IPS-18a (cell line): ENCODE results near the gene RPS6KA1.

ENCODE experiments used
- H3K27ac ChIP-seq: one replicate; pipeline ENCODE4 v1.5.1; 2013; ENCODE audit warnings: low read length
- H3K27me3 ChIP-seq: one replicate; pipeline ENCODE4 v1.6.1; 2013; ENCODE audit warnings: mild to moderate bottlenecking, low read length; ENCODE audit not compliant: control insufficient read depth, insufficient read depth
- H3K36me3 ChIP-seq: one replicate; pipeline ENCODE4 v1.6.1; 2013; ENCODE audit warnings: low read depth, low read length; ENCODE audit not compliant: control insufficient read depth
- H3K4me1 ChIP-seq: one replicate; pipeline ENCODE4 v1.6.1; 2013; ENCODE audit warnings: low read depth, low read length; ENCODE audit not compliant: control insufficient read depth
- H3K4me3 ChIP-seq: one replicate; pipeline ENCODE4 v1.5.1; 2013; ENCODE audit warnings: low read length
- H3K9ac ChIP-seq: one replicate; pipeline ENCODE4 v1.6.1; 2013; ENCODE audit warnings: mild to moderate bottlenecking, low read length, moderate library complexity
- H3K9me3 ChIP-seq: one replicate; pipeline ENCODE4 v1.6.1; 2013; ENCODE audit warnings: low read depth, low read length; ENCODE audit not compliant: control insufficient read depth

The RPS6KA1 gene

GRCh38 chr1:26557008-26557407 is 27.4 kb downstream of the RPS6KA1 start:
- Histone ChIP-seq H3K27ac (no peak overlapping the region), H3K4me3 (no peak overlapping the region), H3K4me1 (no peaks in the 10 kb centered on the region), H3K9me3 (no peaks in the 10 kb centered on the region), H3K27me3 (no peaks in the 10 kb centered on the region), H3K9ac (no peak overlapping the region), H3K36me3 (peaks cover 21% of the 10 kb centered on the region)

GRCh38 chr1:26558685-26559048 is 29.1 kb downstream of the RPS6KA1 start:
- H3K4me3 ChIP-seq = no peak overlapping the region
- no peaks in the 10 kb centered on the region for H3K4me1 ChIP-seq
- H3K9ac ChIP-seq = no peak overlapping the region
- H3K27me3 ChIP-seq = no peaks in the 10 kb centered on the region
- H3K36me3 ChIP-seq = peaks cover 17% of the 10 kb centered on the region
- H3K27ac ChIP-seq = no peak overlapping the region
- no peaks in the 10 kb centered on the region for H3K9me3 ChIP-seq

- Histone ChIP-seq H3K9ac (no peak overlapping the region), H3K27me3 (no peaks in the 10 kb centered on the region), H3K36me3 (peaks cover 10% of the 10 kb centered on the region), H3K4me1 (no peaks in the 10 kb centered on the region), H3K4me3 (no peak overlapping the region), H3K27ac (no peak overlapping the region), H3K9me3 (no peaks in the 10 kb centered on the region)
These were observed 30.8 kb downstream of the RPS6KA1 start for GRCh38 chr1:26560403-26560780.

GRCh38 chr1:26570287-26570686 is 40.7 kb downstream of the RPS6KA1 start:
- no peak overlapping the region for H3K4me3 ChIP-seq
- H3K27ac ChIP-seq = no peak overlapping the region
- H3K36me3 ChIP-seq = peaks cover 13% of the 10 kb centered on the region
- H3K27me3 ChIP-seq = no peaks in the 10 kb centered on the region
- H3K4me1 ChIP-seq = no peaks in the 10 kb centered on the region
- no peaks in the 10 kb centered on the region for H3K9me3 ChIP-seq
- H3K9ac ChIP-seq = no peak overlapping the region

- no peak overlapping the region for H3K9ac ChIP-seq
- H3K36me3 ChIP-seq = peaks cover 13% of the 10 kb centered on the region
- H3K4me1 ChIP-seq = no peaks in the 10 kb centered on the region
These were observed 41.8 kb downstream of the RPS6KA1 start for GRCh38 chr1:26571381-26571780.

GRCh38 chr1:26574018-26574417 is 44.5 kb downstream of the RPS6KA1 start:
- no peak overlapping the region for H3K9ac ChIP-seq
- no peak overlapping the region for H3K27ac ChIP-seq
- H3K36me3 ChIP-seq = peaks cover 13% of the 10 kb centered on the region

More at GRCh38 chr1:26571381-26571780, 41.8 kb downstream of the RPS6KA1 start:
- no peaks in the 10 kb centered on the region for H3K27me3 ChIP-seq
- no peak overlapping the region for H3K27ac ChIP-seq
- no peaks in the 10 kb centered on the region for H3K9me3 ChIP-seq
- H3K4me3 ChIP-seq = no peak overlapping the region

GRCh38 chr1:26574719-26575251 is 45.2 kb downstream of the RPS6KA1 start:
- H3K4me3 ChIP-seq = no peak overlapping the region
- no peak overlapping the region for H3K27ac ChIP-seq
- H3K9me3 ChIP-seq = no peaks in the 10 kb centered on the region
- H3K36me3 ChIP-seq = peaks cover 13% of the 10 kb centered on the region
- H3K9ac ChIP-seq = no peak overlapping the region
- H3K4me1 ChIP-seq = no peaks in the 10 kb centered on the region
- no peaks in the 10 kb centered on the region for H3K27me3 ChIP-seq

More at GRCh38 chr1:26574018-26574417, 44.5 kb downstream of the RPS6KA1 start:
- Histone ChIP-seq H3K27me3 (no peaks in the 10 kb centered on the region), H3K4me1 (no peaks in the 10 kb centered on the region), H3K9me3 (no peaks in the 10 kb centered on the region), H3K4me3 (no peak overlapping the region)

GRCh38 chr1:26575348-26575747 is 45.8 kb downstream of the RPS6KA1 start:
- Histone ChIP-seq H3K27ac (no peak overlapping the region), H3K9ac (no peak overlapping the region), H3K4me3 (no peak overlapping the region)

GRCh38 chr1:26578167-26578566 is 48.6 kb downstream of the RPS6KA1 start:
- Histone ChIP-seq H3K4me3 (no peak overlapping the region), H3K9me3 (no peaks in the 10 kb centered on the region), H3K27ac (no peak overlapping the region), H3K36me3 (peaks cover 6% of the 10 kb centered on the region), H3K9ac (no peak overlapping the region), H3K4me1 (no peaks in the 10 kb centered on the region), H3K27me3 (no peaks in the 10 kb centered on the region)

More at GRCh38 chr1:26575348-26575747, 45.8 kb downstream of the RPS6KA1 start:
- Histone ChIP-seq H3K36me3 (peaks cover 13% of the 10 kb centered on the region), H3K9me3 (no peaks in the 10 kb centered on the region), H3K4me1 (no peaks in the 10 kb centered on the region), H3K27me3 (no peaks in the 10 kb centered on the region)

- no peak overlapping the region for H3K27ac ChIP-seq
- no peak overlapping the region for H3K4me3 ChIP-seq
- no peaks in the 10 kb centered on the region for H3K9me3 ChIP-seq
- H3K27me3 ChIP-seq = no peaks in the 10 kb centered on the region
- H3K9ac ChIP-seq = no peak overlapping the region
- H3K4me1 ChIP-seq = no peaks in the 10 kb centered on the region
- no peaks in the 10 kb centered on the region for H3K36me3 ChIP-seq
These were observed 50.1 kb downstream of the RPS6KA1 start for GRCh38 chr1:26579681-26580111.

- no peaks in the 10 kb centered on the region for H3K4me1 ChIP-seq
These were observed 50.6 kb downstream of the RPS6KA1 start for GRCh38 chr1:26580116-26580515.

GRCh38 chr1:26581287-26581651 is 51.7 kb downstream of the RPS6KA1 start:
- H3K4me1 ChIP-seq = no peaks in the 10 kb centered on the region
- H3K36me3 ChIP-seq = no peaks in the 10 kb centered on the region
- H3K9me3 ChIP-seq = no peaks in the 10 kb centered on the region
- no peak overlapping the region for H3K9ac ChIP-seq
- no peaks in the 10 kb centered on the region for H3K27me3 ChIP-seq
- H3K27ac ChIP-seq = no peak overlapping the region
- no peak overlapping the region for H3K4me3 ChIP-seq

More at GRCh38 chr1:26580116-26580515, 50.6 kb downstream of the RPS6KA1 start:
- H3K4me3 ChIP-seq = no peak overlapping the region
- no peaks in the 10 kb centered on the region for H3K27me3 ChIP-seq
- no peaks in the 10 kb centered on the region for H3K9me3 ChIP-seq
- H3K36me3 ChIP-seq = no peaks in the 10 kb centered on the region
- no peak overlapping the region for H3K9ac ChIP-seq
- H3K27ac ChIP-seq = no peak overlapping the region
